Heart left ventricle (tissue), 16 donors: ENCODE data around the gene CLMP. TPM values are rescaled to one million over a fixed set of nuclear protein-coding genes. Genes with fewer than 3 reads are reported as not detected.

Experiments used
- ATAC-seq, 4 donors: fragments of 200-7000 bp; cut with Tn5 transposase; one replicate each; pipeline ENCODE4 v1.9.1; 2020 to 2022; ENCODE audit warnings: moderate library complexity in 4 of 4, mild to moderate bottlenecking in 3 of 4, moderate number of reproducible peaks in 1 of 4
- DNase-seq, 5 donors: peaks; one replicate each; pipeline ENCODE4 v3.0.0-alpha.2; 2020
- H3K27ac ChIP-seq, 12 donors: fragments of 200-600 bp; sonication (generic) in 4 of 12; one replicate each; pipeline versions ENCODE4 v1.5.0 to v1.8.0; 2016 to 2022; ENCODE audit warnings: mild to moderate bottlenecking in 2 of 12
- H3K27me3 ChIP-seq, 9 donors: fragments of 200-600 bp; sonication (generic) in 2 of 9; one replicate each; pipeline versions ENCODE4 v1.5.1 to v1.8.0; 2016 to 2022; ENCODE audit warnings: mild to moderate bottlenecking in 3 of 9
- H3K36me3 ChIP-seq, 9 donors: fragments of 200-600 bp; sonication (generic) in 2 of 9; one replicate each; pipeline versions ENCODE4 v1.5.0 to v1.8.0; 2018 to 2022; ENCODE audit warnings: mild to moderate bottlenecking in 2 of 9
- H3K4me1 ChIP-seq, 12 donors: fragments of 200-600 bp; sonication (generic) in 4 of 12; one replicate each; pipeline versions ENCODE4 v1.5.0 to v1.8.0; 2016 to 2022; ENCODE audit warnings: mild to moderate bottlenecking in 3 of 12
- H3K4me3 ChIP-seq, 12 donors: fragments of 200-600 bp; sonication (generic) in 4 of 12; one replicate each; pipeline versions ENCODE4 v1.5.0 to v1.8.0; 2017 to 2022; ENCODE audit warnings: mild to moderate bottlenecking in 9 of 12, moderate library complexity in 4 of 12
- H3K9me3 ChIP-seq, 12 donors: fragments of 200-600 bp; sonication (generic) in 4 of 12; one replicate each; pipeline versions ENCODE4 v1.5.0 to v1.8.0; 2016 to 2022; ENCODE audit warnings: mild to moderate bottlenecking in 1 of 12
- CTCF ChIP-seq, 12 donors: fragments of 200-600 bp; sonication (generic) in 4 of 12; IDR thresholded peaks; one replicate each; pipeline versions ENCODE4 v1.5.0 to v1.8.0; 2018 to 2022; ENCODE audit warnings: antibody characterized with exemption in 12 of 12, mild to moderate bottlenecking in 5 of 12
- POLR2A ChIP-seq, 2 donors: fragments of 450-650 bp; IDR thresholded peaks; one replicate each; pipeline ENCODE4 v1.6.1; 2017; ENCODE audit warnings: antibody characterized with exemption in 2 of 2, mild to moderate bottlenecking in 2 of 2, moderate library complexity in 2 of 2
- WGBS, 4 donors: extraction: QIAGEN DNeasy Blood & Tissue Kit in 2 of 4; methylation state at CpG; one replicate each; pipeline versions ENCODE4 v1.1.5 to v1.1.7; 2013 to 2018; 5-methylcytosine and 5-hydroxymethylcytosine counted together
- intact Hi-C, 10 donors: fragments of 100-400 bp; cut with DNase I; formaldehyde crosslinking; loops; one replicate each; pipeline versions ENCODE4 v1.11.1 to v1.14.2; 2022
- polyA plus RNA-seq, 2 donors: library from polyadenylated mRNA; stranded (reverse); fragments of 200-250 nt; gene quantifications; one replicate each; pipeline ENCODE4 v1.2.3, GENCODE V29; 2013
- total RNA-seq, 9 donors: library from RNA; depleted of rRNA in 2 of 9; stranded (reverse); fragments of >200 nt in 2 of 9; fragmentation: NEBNext Ultra II Directional in 3 of 9; extraction: Animal tissue kit (Norgen Biotek cat#: 25700) in 3 of 9; gene quantifications; one replicate each; pipeline versions ENCODE4 v1.1.0 to v1.2.4, GENCODE V29; 2016 to 2023
- donor health status: ischemic (EF 13 %, LVEDD 7.1; RV severe dilation, severe dysfunction).
- donor health status: healthy with polysubstance abuse.
- donor health status: DM: no; HTN: yes; CAD: no.
- donor health status: DM: no; HTN: no; CAD: no.
- donor health status: ischemic (EF 25% LVEDD 6.9; RV normal size, moderate dysfunction).
- donor health status: ischemic (EF 25% LVEDD 5.7; RV mildly dilated, moderate dysfunction).
- donor health status: healthy.
- donor health status: DM: yes; HTN: yes; CAD: no.
- donor health status: ischemic (EF 35%, LVEDD 5.7; RV mildly dilated, moderate dysfunction).
- donor health status: nonischemic (EF 11% LVEDD 7.7; RV severe dilation, severe dysfunction).
- donor health status: DM: yes; HTN: yes; CAD: no.
- donor health status: PGD.
- donor health status: ischemic (EF 29% LVEDD 5.4; RV normal size, mild dysfunction).
- donor health status: nonischemic (EF 23%, LVEDD 6.1; RV moderate dilation, normal function).

CLMP gene
- total and polyA plus RNA-seq, 11 donors = 1.9 to 18.4 (median 5.8) TPM

GRCh38 chr11:123051634-123052033 lies 143.4 kb downstream of the CLMP start:
- Histone ChIP-seq H3K4me1 (peaks cover 0 to 33% (median 22%) of the 10 kb centered on the region in 12 donors), H3K36me3 (peaks cover 0 to 42% (median 39%) of the 10 kb centered on the region in 9 donors), H3K4me3 (no peak overlapping the region), H3K27me3 (no peaks in the 10 kb centered on the region), H3K27ac (no peak overlapping the region), H3K9me3 (no peaks in the 10 kb centered on the region)
- ATAC-seq (no peak), DNase-seq (no peak)
- 94 to 98% (median 96%) methylated on average over 4 of the region's 4 CpGs for whole genome bisulfite sequencing, 4 donors
- TF ChIP-seq CTCF (IDR thresholded peaks at IDR 0.05) (no peak), POLR2A (IDR thresholded peaks at IDR 0.05) (no peak)
- intact Hi-C loops = loop anchor here in 5 of 10 donors (5.0 to 10.0 kb wide), 2 partner anchors 184 to 187 kb away; no protein-coding TSS in a partner anchor

GRCh38 chr11:123051146-123051545 lies 143.9 kb downstream of the CLMP start:
- H3K4me3 ChIP-seq = no peak overlapping the region
- no peak overlapping the region for H3K27ac ChIP-seq
- intact Hi-C loops = loop anchor here in 5 of 10 donors (5.0 to 10.0 kb wide), 2 partner anchors 184 to 186 kb away; no protein-coding TSS in a partner anchor
- no peaks in the 10 kb centered on the region for H3K9me3 ChIP-seq
- H3K27me3 ChIP-seq = no peaks in the 10 kb centered on the region
- TF ChIP-seq CTCF (IDR thresholded peaks at IDR 0.05) (no peak), POLR2A (IDR thresholded peaks at IDR 0.05) (no peak)
- H3K4me1 ChIP-seq = peaks cover 0 to 28% (median 17%) of the 10 kb centered on the region in 12 donors
- no peak for DNase-seq
- ATAC-seq = no peak
- 96 to 97% (median 96%) methylated on average over 9 of the region's 9 CpGs for WGBS, 4 donors
- H3K36me3 ChIP-seq = peaks cover 0 to 38% (median 34%) of the 10 kb centered on the region in 9 donors

GRCh38 chr11:123047947-123048293 lies 147.1 kb downstream of the CLMP start:
- Histone ChIP-seq H3K36me3 (peaks cover 0 to 7% (median 5%) of the 10 kb centered on the region in 9 donors), H3K27ac (no peak overlapping the region), H3K4me1 (peaks cover 0 to 12% (median 0%) of the 10 kb centered on the region in 12 donors), H3K4me3 (no peak overlapping the region), H3K27me3 (no peaks in the 10 kb centered on the region), H3K9me3 (no peaks in the 10 kb centered on the region)
- intact Hi-C loops = no loop called here
- peak in 1 of 4 donors; percentile 44 for ATAC-seq
- no peak for DNase-seq
- TF ChIP-seq POLR2A (IDR thresholded peaks at IDR 0.05) (no peak), CTCF (IDR thresholded peaks at IDR 0.05) (no peak)
- WGBS, 4 donors = 64 to 70% (median 66%) methylated on average over 3 of the region's 3 CpGs

GRCh38 chr11:123047266-123047946 lies 147.6 kb downstream of the CLMP start:
- no peaks in the 10 kb centered on the region for H3K27me3 ChIP-seq
- no peak overlapping the region for H3K27ac ChIP-seq
- TF ChIP-seq CTCF (IDR thresholded peaks at IDR 0.05) = no peak
- TF ChIP-seq POLR2A (IDR thresholded peaks at IDR 0.05) = no peak
- ATAC-seq (no peak), DNase-seq (no peak)
- H3K36me3 ChIP-seq = peaks cover 0 to 2% (median 0%) of the 10 kb centered on the region in 9 donors
- H3K4me3 ChIP-seq = no peak overlapping the region
- intact Hi-C loops = no loop called here
- 74 to 80% (median 79%) methylated on average over 18 of the region's 18 CpGs for WGBS, 4 donors
- peaks cover 0 to 12% (median 0%) of the 10 kb centered on the region in 12 donors for H3K4me1 ChIP-seq
- H3K9me3 ChIP-seq = no peaks in the 10 kb centered on the region
